Brain pericyte (primary cell): ENCODE measurements around the gene TRIP10.

ENCODE experiments used
- DNase-seq: peaks from one replicate; pipeline ENCODE4 v3.0.0-alpha.2; 2012; ENCODE audit warnings: low read depth, low spot score

The TRIP10 gene

DNA sequence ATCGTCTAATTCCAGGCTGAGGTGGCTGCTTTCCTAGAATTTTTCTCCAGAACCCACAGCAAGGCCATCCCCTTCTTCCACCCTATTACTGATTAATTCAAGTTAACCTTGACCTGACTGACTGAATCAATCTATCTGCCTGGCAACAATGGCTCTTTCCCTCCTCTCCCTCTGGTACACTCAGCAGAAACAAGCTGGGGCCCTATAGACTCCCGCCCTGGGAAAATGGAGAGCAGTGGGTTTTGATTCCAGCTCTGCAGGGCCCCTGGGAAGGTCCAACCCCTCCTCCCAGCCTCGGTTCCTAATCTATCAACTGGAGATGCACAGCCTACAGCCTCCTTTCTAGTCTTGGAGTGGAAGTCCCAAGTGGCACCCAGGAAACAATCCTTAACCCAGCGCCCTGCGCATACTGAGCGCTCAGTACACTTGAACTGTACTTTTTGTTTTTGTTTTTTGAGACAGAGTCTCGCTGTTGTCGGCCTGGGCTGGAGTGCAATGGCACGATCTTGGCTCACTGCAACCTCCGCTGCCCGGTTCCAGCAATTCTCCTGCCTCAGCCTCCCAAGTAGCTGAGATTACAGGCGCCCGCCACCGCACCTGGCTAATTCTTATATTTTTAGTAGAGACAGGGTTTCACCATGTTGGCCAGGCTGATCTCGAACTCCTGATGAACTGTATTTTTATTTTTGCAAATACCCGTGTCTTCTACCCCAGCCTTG is 13.8 kb upstream of the TRIP10 start:
- DNase-seq = no peak

GRCh38 chr19:6728346-6728745 is 11.1 kb upstream of the TRIP10 start:
- DNase-seq = no peak

- DNase-seq = no peak
These were observed 9.8 kb upstream of the TRIP10 start for GRCh38 chr19:6729573-6730152.

GRCh38 chr19:6730153-6730804 is 9.2 kb upstream of the TRIP10 start:
- no peak for DNase-seq

- no peak for DNase-seq
These were observed 8.4 kb upstream of the TRIP10 start for GRCh38 chr19:6730941-6731670.

- no peak for DNase-seq
These were observed 7.7 kb upstream of the TRIP10 start for GRCh38 chr19:6731822-6732221.

DNA sequence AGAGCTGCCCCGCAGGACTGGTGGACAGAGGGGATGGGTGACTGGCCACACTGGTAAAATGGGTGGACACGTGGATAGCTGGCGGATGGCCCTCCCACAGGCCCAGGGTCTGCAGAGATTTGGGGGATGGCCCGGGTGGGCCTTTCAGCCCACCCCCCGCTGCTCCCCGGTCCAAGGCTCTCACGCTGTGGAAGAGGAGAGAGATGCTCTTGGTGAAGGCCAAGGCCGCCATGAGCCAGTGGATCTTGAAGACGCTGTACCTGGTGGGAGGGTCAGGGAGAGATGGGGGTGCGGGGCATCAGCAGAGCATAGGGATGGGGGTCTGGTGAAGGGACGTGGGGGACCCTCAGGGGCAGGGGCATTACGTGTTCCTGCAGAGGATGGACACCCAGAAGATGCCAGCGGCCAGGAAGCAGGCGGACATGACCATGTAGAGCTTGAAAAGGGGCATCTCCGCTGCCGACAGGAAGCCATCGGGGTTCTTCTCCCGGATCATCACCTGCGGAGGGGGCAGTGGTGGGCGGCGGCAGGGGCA is 6.6 kb upstream of the TRIP10 start:
- DNase-seq = no peak

- DNase-seq = no peak
These were observed 6.0 kb upstream of the TRIP10 start for GRCh38 chr19:6733338-6734095.

DNA sequence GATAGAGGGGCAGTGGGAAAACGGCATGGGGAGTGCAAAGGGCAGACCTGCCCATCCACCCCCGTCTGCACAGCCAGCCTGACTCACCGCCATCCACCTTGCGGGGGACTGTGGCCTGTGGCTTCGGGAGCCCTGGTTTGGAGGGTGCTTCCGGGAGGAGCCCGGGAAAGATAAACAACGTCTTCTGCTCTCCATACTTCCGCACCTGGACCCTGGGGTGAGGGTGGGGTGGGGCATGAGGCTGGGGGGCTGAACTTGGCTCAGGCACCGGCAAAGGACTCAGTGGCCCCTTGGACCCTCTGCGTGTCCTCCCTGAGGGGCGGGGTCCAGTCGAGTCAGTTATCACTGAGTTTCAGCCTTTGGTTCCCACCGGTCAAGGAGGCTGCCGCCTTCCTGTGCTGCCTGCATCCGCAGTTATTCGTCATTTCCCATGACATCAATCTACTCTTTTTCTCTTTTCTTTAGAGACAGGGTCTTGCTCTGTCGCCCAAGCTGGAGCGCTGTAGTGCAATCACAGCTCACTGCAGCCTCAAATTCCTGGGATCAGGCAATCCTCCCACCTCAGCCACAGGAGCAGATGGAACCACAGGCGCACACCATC is 5.3 kb upstream of the TRIP10 start:
- no peak for DNase-seq

DNA sequence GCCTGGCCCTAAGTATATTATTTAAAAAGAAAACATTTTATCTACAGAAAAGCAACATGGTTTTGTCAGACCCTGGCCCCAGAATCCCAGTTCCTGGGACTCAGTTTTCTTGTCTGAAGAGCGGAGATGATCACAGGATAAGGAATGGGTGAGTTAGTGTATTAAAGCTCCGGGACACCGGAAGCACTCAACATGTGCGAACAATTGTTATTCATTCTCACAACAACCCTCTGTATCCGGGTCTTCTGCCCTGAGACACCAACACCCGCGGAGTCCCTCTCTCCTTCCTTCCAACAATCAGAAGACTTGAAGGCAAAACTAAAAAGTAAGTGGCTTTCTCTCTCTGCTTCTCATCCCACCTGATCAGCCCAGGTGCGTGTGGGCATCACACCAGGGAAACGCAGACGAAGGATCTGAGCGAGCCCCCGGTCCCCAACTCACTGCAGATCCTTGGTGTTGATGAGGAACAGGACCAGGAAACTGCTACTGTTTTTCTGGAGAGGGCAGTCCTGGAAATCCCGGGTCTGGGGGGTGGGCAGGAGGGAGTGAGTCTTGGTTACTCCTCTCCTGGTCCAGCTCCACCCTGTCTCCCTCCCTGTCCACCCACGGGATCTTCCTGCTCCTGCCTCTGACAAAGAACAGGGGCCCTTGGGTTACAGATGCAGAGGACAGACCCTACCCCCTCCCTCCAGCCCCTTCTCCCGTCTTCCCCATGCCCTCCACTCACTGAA is 4.1 kb upstream of the TRIP10 start:
- no peak for DNase-seq

GRCh38 chr19:6736169-6736916 is 3.1 kb upstream of the TRIP10 start:
- DNase-seq = no peak

GRCh38 chr19:6736917-6737283 is 2.6 kb upstream of the TRIP10 start:
- no peak for DNase-seq

- DNase-seq = peak; percentile 100
These were observed 2.1 kb upstream of the TRIP10 start, which contains the start of gene GPR108 for GRCh38 chr19:6737284-6737872. GPR108 (minus strand) TSS chr19:6737580; CDS start chr19:6737576, 4 bp downstream.

- DNase-seq = no peak
These were observed 1.4 kb upstream of the TRIP10 start for GRCh38 chr19:6737873-6738786.

DNA sequence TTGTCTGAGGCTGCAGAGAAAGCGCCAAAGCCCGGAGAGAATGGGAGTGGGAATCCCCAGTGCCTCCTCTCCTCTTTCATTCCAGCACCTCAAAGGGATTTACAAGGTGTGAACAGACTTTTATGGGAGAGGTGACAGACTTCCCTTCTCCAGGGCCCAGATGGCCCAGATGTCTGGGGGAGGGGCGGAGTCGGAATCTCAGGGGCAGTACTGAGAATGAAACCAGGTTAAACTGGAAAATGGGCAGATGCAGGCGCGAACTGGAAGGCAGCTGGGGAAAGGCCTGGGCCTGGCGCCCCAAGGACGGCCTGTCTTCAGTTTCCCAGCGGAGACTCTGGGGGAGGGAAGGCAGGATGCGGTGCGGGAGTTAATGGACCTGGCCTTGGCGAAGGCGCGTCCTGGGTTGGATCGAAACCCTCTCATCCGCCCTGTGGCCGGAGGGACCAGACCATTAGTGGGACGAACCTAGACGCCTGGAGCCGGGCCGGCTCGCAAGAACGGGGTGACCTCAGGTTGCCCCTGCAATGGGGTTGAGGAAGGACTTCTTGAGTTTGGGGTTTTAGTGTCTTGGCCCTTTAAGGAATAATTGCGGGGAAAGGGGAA is 592 bp upstream of the TRIP10 start:
- DNase-seq = no peak

DNA sequence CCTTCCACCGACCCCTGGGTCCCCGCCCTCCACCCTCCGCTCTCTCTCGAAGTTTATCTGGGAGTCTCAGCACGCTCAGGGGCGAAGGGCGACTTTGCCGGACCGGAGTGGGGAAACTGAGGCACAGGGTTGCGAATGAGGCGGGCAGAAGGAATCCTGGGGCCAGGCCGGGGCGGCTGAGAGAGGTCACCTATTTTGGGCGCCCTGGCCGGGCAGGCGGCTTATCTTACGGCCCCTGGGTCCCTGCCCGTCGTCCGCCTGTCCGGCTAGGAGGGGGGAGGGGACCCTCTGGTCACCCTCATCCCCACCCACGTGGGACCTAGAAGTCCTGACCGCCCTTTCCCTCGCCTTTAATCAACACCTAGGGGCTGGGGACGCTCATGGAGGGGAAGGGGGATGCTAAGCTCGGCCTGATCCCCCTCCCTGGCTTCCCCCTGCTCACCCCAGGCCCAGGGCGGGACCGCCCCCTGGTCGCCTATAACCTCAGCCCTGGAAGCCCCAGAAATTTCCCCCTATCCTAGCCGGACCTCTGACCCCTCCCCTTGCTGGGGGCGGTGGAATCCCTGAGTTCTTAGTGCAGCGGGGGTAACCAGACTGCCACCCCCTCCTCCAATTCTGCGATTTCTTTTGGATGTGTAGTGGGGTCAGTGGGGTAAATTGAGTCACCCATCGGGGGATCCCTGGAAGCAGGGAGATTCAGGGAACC is 556 bp downstream of the TRIP10 start:
- DNase-seq = no peak
